ENCODE results near the gene BTRC. TPM values are rescaled to one million over a fixed set of nuclear protein-coding genes. Genes with fewer than 3 reads are reported as not detected.
A peak's percentile ranks its signal among the peaks of the same experiment; 100 is the strongest.

The BTRC gene
- total and polyA plus RNA-seq, 2 donors from 2014 or later: 6.7 to 18.0 TPM

DNA sequence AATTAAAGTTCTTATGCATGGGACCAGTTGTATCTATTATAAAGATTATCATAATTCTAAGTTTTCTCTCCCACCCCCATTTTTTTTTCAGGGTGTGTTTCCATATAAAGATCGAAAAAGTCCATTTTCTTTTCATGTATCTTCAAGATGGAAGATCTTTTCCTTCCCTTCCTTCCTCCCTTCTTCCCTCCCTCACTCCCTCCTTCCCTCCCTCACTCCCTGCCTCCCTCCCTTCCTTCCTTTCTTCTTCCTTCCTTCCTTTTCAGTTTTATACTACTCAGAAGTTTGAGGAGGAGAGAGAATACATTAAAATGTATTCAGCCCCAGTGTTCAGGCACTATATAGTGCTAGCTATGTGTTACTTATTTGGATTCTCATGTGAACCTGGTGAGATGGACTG, 136.1 kb downstream of the BTRC start:
- no peak overlapping the region for H3K4me3 ChIP-seq (ENCODE audit: low read length in 3 of 3)

DNA sequence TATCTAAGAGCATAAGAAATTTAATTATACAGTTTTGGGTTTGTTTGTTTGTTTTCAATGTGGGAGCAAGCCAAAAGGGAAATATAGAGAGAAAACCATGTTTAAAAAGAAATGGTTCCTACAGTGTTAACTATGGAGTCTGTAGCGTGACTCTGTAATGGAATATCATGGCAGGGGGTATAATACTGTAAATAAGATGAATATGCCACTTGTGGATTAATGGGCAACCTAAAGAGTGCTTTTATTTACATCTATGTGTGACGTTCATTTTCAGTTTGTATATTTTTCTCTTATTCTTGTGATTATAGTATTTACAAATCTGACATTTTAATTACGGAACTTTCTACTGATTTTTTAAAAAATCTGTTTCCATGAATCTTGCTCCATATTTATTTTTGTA, 138.2 kb downstream of the BTRC start:
- Histone ChIP-seq H3K27ac (ENCODE audit: low read depth in 2 of 2, low read length in 2 of 2) (no peak overlapping the region), H3K4me3 (ENCODE audit: low read length in 3 of 3) (no peak overlapping the region), H3K27me3 (ENCODE audit: control insufficient read depth, insufficient read depth, low read length) (no peaks in the 10 kb centered on the region), H3K9me3 (ENCODE audit: control insufficient read depth in 2 of 3, insufficient read depth in 1 of 3, low read length in 3 of 3) (no peaks in the 10 kb centered on the region), H3K4me1 (ENCODE audit: control insufficient read depth in 2 of 3, insufficient read depth in 2 of 3, low read depth in 1 of 3, low read length in 3 of 3) (peaks cover 0 to 13% (median 5%) of the 10 kb centered on the region in 3 donors), H3K9ac (ENCODE audit: low read length in 3 of 3) (no peak overlapping the region), H3K36me3 (ENCODE audit: control insufficient read depth in 2 of 3, insufficient read depth in 3 of 3, low read length in 3 of 3) (no peaks in the 10 kb centered on the region)
- intact Hi-C loops (cut with DNase I): no loop called here
- TF ChIP-seq, protein P1, sequence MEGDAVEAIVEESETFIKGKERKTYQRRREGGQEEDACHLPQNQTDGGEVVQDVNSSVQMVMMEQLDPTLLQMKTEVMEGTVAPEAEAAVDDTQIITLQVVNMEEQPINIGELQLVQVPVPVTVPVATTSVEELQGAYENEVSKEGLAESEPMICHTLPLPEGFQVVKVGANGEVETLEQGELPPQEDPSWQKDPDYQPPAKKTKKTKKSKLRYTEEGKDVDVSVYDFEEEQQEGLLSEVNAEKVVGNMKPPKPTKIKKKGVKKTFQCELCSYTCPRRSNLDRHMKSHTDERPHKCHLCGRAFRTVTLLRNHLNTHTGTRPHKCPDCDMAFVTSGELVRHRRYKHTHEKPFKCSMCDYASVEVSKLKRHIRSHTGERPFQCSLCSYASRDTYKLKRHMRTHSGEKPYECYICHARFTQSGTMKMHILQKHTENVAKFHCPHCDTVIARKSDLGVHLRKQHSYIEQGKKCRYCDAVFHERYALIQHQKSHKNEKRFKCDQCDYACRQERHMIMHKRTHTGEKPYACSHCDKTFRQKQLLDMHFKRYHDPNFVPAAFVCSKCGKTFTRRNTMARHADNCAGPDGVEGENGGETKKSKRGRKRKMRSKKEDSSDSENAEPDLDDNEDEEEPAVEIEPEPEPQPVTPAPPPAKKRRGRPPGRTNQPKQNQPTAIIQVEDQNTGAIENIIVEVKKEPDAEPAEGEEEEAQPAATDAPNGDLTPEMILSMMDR (IDR thresholded peaks at IDR 0.05; ENCODE audit: borderline replicate concordance, extremely low read depth, insufficient read depth): no peak
- DNase-seq (no peak), FAIRE-seq (no peak)

More for the DNA sequence above, 136.1 kb downstream of the BTRC start:
- no peak for DNase-seq
- FAIRE-seq: no peak
- intact Hi-C loops (cut with DNase I): no loop called here
- Histone ChIP-seq H3K27me3 (ENCODE audit: control insufficient read depth, insufficient read depth, low read length) (no peaks in the 10 kb centered on the region), H3K9ac (ENCODE audit: low read length in 3 of 3) (no peak overlapping the region), H3K9me3 (ENCODE audit: control insufficient read depth in 2 of 3, insufficient read depth in 1 of 3, low read length in 3 of 3) (no peaks in the 10 kb centered on the region), H3K36me3 (ENCODE audit: control insufficient read depth in 2 of 3, insufficient read depth in 3 of 3, low read length in 3 of 3) (no peaks in the 10 kb centered on the region), H3K4me1 (ENCODE audit: control insufficient read depth in 2 of 3, insufficient read depth in 2 of 3, low read depth in 1 of 3, low read length in 3 of 3) (peaks cover 0 to 13% (median 5%) of the 10 kb centered on the region in 3 donors), H3K27ac (ENCODE audit: low read depth in 2 of 2, low read length in 2 of 2) (no peak overlapping the region)
- TF ChIP-seq, protein P1 (IDR thresholded peaks at IDR 0.05; ENCODE audit: borderline replicate concordance, extremely low read depth, insufficient read depth): no peak

DNA sequence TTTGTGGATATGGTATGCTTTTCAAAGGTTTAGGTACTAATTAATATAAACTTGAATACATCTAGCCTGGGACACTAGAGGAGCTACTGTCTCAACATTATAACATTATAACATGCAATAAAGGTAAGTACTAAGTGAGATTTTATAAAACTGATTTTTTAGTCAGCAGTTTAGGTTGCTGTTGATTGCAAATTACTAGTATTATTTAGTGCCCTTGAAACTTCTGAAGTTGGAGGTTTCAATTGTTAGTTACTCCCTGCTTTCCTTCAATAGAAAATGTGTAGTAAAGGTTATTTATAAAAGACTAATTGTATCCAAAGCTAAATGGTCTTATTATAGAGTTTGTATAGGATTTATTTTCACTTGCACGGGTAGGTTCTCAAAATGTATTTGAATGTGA, 138.8 kb downstream of the BTRC start:
- Histone ChIP-seq H3K4me3 (ENCODE audit: low read length in 3 of 3) (no peak overlapping the region), H3K9me3 (ENCODE audit: control insufficient read depth in 2 of 3, insufficient read depth in 1 of 3, low read length in 3 of 3) (no peaks in the 10 kb centered on the region), H3K36me3 (ENCODE audit: control insufficient read depth in 2 of 3, insufficient read depth in 3 of 3, low read length in 3 of 3) (no peaks in the 10 kb centered on the region), H3K27ac (ENCODE audit: low read depth in 2 of 2, low read length in 2 of 2) (no peak overlapping the region), H3K4me1 (ENCODE audit: control insufficient read depth in 2 of 3, insufficient read depth in 2 of 3, low read depth in 1 of 3, low read length in 3 of 3) (peaks cover 0 to 13% (median 5%) of the 10 kb centered on the region in 3 donors), H3K9ac (ENCODE audit: low read length in 3 of 3) (no peak overlapping the region), H3K27me3 (ENCODE audit: control insufficient read depth, insufficient read depth, low read length) (no peaks in the 10 kb centered on the region)
- TF ChIP-seq, protein P1 (IDR thresholded peaks at IDR 0.05; ENCODE audit: borderline replicate concordance, extremely low read depth, insufficient read depth): no peak
- intact Hi-C loops (cut with DNase I): no loop called here
- FAIRE-seq: peak; percentile 27
- DNase-seq: no peak

DNA sequence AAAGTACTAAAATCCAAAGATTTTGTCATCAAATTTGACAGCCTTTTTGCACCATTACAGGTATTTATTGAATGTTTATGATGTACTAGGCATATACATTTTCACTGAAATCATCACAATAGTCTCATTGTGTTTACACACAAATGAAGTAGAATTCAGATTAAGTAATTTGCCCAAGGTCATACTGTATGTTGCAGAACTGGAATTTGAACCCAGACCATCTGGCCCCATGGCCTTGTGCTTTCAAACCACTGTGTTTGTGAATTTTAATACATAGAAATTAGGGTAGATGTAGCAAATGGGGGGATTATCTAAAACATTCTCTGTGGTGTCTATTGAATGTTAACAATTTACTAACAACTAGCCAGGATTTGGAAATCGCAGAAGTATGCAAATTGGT, 139.3 kb downstream of the BTRC start:
- H3K9me3 ChIP-seq (ENCODE audit: control insufficient read depth in 2 of 3, insufficient read depth in 1 of 3, low read length in 3 of 3): no peaks in the 10 kb centered on the region
- no peak overlapping the region for H3K27ac ChIP-seq (ENCODE audit: low read depth in 2 of 2, low read length in 2 of 2)
- no peaks in the 10 kb centered on the region for H3K27me3 ChIP-seq (ENCODE audit: control insufficient read depth, insufficient read depth, low read length)
- DNase-seq (no peak), FAIRE-seq (no peak)
- TF ChIP-seq, protein P1 (IDR thresholded peaks at IDR 0.05; ENCODE audit: borderline replicate concordance, extremely low read depth, insufficient read depth): no peak
- no peak overlapping the region for H3K4me3 ChIP-seq (ENCODE audit: low read length in 3 of 3)
- no peaks in the 10 kb centered on the region for H3K36me3 ChIP-seq (ENCODE audit: control insufficient read depth in 2 of 3, insufficient read depth in 3 of 3, low read length in 3 of 3)
- peaks cover 0 to 13% (median 5%) of the 10 kb centered on the region in 3 donors for H3K4me1 ChIP-seq (ENCODE audit: control insufficient read depth in 2 of 3, insufficient read depth in 2 of 3, low read depth in 1 of 3, low read length in 3 of 3)
- intact Hi-C loops (cut with DNase I): no loop called here
- H3K9ac ChIP-seq (ENCODE audit: low read length in 3 of 3): no peak overlapping the region

Data from kidney (tissue), 14 donors.